T-helper 9 cell (primary cell): ENCODE measurements around the gene KRT83.

ENCODE experiments used
- DNase-seq: peaks from one replicate; pipeline ENCODE4 v3.0.0-alpha.2; 2020
- total RNA-seq, 2 donors: gene quantifications; one replicate each; lab custom pipeline; 2026; lab: John Stamatoyannopoulos, UW

KRT83 gene
- 0 reads per million in 2 donors for total RNA-seq

DNA sequence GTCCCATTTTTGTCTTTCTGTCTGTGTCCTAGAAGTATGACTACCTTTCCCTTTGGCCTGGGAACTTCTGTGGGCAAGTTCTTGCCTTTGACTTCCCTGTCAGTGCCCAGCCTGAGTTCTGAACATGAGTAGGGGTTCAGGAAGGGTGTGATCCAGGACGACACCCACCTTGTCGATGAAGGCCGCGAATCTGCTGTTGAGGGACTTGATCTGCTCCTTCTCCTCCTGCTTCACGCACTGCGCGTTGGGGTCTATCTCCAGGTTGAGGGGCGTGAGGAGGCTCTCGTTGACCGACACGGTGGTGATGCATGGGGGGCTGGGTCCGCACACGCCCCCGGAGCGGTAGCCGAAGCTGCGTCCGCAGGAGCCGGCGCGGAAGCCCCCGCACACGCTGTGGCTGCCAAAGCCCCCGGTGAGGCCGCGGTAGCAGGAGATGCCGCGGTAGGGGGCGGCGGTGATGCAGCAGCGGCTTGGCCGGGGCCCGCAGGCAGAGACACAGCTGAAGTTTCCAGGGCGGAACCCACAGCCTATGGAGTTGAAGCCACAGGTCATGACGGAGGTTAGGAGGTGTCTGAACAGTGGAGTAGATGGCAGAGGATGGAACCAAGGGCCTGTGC, at the start of gene KRT83:
TSS of gene KRT83 (minus strand) at position 615 of the 617 bp plus-strand sequence. CDS start at position 552, 63 bp downstream.
- no peak for DNase-seq

DNA sequence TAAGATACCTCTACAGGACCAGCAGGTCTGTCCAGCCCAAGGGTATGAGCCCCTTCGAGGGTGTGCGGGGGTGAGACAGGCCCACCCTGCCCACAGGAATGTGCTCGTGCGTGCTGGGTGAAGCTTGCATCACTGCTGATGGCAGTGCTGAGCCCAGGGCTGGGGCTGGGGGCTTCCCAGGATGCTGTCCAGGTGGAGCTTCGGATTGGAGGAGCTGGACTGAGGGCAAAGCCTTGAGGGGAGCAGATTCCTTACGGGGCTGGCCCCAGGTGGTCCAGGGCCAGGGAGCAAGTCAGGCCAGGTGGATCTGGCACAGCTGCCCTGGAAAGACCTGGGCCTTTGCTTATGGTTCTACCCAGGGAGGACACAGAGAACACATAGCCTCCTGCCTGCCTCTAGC, 48.6 kb upstream of the KRT83 start:
- no peak for DNase-seq

DNA sequence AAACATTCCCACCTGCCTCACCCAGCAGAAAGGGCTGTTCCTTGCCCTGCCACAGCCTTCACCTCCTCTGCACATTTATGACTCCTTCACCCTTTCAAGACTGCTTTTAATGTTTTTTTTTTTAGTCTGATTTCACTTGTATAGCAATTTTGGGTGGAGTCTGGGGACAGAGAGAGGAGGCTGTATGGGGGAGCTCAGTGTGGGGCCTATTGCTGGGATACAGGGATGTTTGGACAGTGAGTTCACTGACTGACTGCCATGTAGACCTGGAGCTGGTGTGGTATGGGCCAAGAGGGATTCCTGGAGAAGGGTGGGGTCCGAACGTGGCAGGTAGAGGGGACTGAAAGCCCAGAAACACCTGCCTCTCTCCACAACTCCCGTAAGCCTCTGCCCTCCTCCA, 48.0 kb upstream of the KRT83 start:
- no peak for DNase-seq

DNA sequence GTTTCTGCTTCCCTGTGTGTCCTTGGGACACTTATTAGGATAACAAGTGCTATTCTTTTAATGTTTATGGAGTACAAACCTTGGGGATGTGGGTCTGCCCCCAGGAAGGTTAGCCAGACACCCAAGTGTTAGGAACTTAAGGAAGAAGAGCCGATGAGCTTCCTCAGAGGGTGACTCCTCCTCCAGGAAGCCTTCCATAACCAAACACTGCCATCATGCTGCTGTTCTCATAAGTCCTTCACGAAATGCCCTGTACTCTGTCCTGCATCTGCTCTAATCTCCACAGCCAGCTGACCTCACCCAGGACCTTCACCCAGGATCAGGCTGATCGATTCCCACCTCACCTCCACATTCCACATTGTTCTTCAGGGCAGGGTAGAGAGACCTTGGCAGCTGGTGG, 47.3 kb upstream of the KRT83 start:
- DNase-seq = no peak

DNA sequence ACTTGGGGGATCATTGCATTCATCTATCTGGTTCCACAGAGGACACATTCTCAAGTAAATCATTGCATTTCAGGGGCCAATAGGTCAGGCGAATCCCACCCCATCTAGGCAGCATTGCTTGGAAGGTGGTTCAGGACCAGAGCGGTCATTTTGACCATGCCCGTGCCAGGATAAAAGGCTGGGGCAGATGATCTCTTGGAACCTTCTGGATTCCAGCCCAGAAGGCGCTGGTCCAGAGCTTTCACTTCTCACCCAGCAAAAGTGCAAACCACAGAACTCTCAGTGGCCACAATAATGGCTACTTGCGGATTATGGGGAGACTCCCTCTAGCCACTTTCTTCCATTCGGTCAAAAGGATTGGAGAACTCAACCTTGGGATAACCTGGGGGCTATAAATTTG, 46.7 kb upstream of the KRT83 start:
- DNase-seq = no peak

DNA sequence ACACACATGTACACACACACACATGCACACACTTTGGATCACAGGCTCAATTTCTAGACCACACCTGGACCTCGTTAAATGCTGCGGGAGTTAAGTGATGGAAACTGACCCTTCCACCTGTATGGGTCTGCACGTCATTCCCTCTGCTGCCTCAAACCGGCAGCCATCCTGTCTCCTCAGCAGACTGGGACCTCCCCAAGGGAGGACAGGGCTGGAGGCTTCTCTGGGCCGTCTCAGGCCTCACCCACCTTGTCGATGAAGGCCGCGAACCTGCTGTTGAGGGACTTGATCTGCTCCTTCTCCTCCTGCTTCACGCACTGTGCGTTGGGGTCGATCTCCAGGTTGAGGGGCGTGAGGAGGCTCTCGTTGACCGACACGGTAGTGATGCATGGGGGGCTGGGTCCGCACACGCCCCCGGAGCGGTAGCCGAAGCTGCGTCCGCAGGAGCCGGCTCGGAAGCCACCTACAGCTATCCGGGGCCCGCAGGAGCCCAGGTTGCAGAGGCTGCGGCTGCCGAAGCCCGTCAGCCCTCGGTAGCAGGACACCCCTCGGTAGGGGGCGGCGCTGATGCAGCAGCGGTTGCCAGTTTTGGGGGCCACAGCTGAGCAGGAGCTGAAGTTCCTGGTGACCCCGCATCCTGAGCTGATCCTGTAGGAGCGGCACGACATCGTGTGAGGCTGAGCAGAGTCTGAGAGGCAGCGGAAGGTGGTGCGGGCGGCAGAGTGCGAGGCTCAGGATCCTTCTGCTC, 45.7 kb upstream of the KRT83 start, which contains the start of gene KRT85:
TSS of gene KRT85 (minus strand) at position 744 of the 748 bp plus-strand sequence. CDS start at position 668, 76 bp downstream.
- DNase-seq = no peak

DNA sequence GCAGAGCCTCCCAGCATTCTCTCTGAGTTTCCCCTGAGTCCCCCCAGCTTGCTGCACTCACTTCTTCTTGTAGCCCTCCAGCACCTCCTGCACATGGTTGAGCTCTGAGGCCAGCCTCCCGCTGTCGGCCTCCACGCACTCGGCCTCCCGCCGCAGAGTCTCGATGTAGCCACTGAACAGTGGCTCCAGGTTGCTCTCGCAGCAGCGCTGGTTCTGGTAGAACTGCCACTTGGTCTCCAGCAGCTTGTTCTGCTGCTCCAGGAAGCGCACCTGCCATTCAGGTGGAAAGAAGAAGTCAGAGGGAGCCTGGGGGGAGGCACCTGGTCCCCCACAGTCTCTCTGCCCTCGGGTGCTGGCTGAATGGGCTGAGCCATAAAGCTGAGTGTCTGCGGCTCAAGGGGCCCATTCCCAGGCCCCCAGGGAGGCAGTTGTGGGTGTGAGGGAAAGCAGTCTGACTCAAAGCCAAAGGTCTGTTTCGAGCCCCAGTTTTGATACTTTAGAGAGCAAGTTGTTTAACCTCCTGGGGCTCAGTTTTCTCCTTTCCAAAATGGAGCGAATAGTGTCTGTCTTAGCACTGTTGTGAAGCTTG, 43.8 kb upstream of the KRT83 start:
- DNase-seq = no peak

DNA sequence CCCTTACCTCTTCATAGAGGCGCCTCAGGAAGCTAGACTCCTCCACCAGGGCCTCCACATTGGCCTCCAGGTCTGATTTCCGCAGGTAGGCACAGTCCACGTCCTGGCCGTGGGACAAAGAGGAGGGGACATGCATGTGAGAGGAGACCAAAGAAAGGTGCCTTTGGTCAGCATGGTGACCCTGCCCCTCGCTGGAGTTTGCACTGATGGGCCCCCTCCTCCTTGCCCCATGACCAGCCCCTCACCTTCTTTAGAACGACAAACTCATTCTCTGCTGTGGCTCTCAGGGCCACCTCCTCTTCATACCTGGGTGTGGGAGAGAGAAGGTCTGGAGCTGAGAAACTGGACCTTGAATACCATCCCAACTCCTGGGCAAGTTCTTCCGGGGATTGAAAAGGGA, 42.9 kb upstream of the KRT83 start:
- DNase-seq = no peak

DNA sequence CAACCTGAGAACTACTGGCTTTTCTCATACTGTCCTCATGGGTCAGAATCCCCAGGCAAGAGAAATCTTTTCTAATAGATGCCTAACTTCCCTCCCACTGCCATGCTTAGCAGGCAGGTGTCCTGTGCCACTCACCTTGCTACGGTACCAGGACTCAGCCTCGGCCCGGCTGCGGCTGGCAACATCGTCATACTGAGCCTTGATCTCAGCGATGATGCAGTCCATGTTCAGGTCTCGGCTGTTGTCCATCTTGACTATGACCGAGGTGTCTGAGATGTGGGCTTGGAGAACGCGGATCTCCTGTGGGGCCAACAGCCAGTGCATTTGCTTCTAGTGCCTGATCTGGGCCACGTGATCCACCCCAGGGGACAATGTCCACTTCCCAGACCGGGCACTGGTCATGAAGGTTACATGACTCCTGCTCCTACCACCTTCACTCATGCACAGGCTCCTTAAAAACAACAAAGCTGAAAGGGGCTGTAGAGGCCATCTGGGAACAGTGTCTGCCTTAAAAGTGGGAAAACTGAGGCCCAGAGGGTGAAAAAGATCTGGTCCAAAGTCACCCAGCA, 42.0 kb upstream of the KRT83 start:
- no peak for DNase-seq

DNA sequence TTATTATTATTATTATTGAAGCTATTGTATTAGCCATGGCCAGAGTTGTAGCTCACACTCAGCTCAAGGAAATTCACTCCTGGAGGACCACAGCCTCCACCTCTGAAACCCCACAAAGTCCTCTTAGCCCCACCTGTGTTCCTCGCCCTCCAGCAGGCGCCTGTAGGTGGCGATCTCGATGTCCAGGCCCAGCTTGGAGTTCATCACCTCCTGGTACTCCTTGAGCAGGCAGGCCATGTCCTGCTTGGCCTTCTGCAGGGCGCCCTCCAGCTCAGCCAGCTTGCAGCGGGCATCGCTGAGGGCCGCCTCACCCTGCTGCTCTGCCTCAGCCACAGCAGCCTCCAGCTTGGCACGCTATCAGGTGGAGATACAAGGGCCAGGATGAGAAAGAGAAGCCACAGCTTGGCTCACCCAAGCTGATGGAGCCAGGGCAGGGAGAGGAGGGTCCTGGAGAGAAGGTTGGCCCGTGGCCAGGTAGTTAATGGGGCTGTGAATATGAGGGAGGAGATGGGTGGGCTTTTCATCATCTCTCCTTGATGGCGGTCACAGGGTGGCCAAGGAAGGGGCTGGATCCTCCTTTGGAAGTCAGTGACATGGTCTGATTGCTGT, 41.0 kb upstream of the KRT83 start:
- DNase-seq = no peak

DNA sequence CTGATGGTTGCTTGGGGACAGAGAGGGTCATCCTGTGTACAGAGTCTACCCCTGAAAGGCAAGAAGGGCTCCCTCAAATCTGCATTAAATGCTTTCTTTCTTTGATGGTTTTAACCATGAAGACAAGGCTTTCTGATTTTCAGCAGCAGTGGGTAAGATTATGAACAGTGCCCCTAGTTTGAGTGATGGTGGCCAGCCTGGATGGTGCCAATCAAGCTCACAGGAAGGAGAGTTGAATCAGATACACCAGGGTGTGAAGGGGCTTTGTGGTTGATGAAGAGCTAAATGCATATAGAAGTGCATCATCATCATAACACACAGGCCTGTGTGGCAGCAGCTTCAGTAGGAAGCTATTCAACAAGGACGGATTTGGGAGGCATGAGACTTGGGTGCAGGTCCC, 40.4 kb upstream of the KRT83 start:
- no peak for DNase-seq

DNA sequence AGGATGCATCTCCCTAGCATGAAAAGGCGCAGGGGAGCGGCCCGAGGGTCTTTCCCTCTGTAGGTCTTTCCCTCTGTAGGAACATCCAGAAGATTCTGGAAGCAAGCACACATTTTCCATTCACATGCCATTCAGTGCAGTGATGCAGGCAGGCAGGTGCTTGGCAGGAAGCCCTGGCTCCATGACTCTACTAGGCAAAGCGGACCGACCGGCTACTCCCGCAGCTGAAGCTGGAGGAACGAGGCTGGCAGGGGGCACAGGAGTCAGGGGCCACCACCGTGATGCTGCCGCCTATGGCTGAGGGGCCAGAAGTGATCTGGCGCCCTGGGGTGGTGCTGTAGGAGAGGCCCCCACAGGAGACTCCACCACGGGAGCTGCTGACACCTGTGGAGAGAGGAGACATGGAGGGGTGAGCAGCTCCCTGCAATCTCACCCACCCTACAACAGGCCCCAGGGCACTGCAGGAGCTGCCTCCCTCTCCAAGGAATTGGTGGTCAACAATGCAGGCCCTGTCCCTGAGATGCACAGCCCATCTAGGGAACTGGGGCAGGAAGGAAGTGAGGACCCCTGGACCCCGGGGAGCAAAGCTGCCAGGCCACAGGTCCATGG, 39.6 kb upstream of the KRT83 start:
- DNase-seq = no peak

DNA sequence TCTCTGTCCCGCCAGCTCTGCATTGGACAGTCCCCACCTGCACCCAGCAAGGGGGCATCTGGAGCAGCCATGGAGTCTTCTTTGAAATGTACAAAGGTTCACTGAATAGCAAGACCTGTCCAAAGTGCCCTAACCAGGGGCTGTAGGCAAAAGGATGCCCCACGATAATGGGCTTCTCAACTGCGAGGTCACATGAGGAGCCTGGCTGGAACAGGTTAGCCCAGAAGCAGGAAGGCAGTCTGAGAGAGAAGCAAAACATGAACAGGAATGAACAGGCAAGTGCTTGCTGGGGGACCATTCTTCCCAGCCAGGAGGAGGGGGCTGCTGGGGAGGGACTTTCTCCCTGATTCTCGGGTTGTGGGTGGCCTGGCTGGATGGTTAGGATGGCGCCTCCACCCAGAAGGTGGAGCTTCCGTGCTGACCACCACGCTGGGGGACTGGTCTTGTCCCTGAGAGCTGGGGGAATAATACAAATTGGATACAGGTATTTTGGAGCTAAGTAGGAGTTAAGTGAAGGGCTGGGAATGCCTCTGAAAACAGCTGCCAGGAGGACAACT, 39.0 kb upstream of the KRT83 start:
- no peak for DNase-seq

DNA sequence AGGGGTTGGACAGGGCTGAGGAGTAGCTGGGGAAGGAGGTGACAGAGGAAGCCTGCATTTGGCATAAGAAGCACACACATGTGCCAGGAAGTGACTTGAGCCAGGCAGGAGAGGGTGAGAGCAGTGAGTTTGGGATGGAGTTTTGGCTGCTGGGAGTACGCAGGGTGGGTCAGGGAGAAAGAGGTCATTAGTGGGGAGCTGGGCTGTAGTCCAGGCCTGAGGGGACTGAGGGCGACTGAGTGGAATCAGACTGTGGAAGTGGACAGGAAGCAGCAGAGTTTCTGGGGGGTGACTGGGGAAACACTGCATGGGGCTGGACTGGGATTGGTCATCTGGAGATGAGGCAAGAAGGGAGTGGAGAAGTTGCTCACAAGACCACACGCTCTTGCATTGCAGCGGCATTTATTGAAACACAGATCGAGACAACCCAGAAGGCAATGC, 38.4 kb upstream of the KRT83 start:
- no peak for DNase-seq

DNA sequence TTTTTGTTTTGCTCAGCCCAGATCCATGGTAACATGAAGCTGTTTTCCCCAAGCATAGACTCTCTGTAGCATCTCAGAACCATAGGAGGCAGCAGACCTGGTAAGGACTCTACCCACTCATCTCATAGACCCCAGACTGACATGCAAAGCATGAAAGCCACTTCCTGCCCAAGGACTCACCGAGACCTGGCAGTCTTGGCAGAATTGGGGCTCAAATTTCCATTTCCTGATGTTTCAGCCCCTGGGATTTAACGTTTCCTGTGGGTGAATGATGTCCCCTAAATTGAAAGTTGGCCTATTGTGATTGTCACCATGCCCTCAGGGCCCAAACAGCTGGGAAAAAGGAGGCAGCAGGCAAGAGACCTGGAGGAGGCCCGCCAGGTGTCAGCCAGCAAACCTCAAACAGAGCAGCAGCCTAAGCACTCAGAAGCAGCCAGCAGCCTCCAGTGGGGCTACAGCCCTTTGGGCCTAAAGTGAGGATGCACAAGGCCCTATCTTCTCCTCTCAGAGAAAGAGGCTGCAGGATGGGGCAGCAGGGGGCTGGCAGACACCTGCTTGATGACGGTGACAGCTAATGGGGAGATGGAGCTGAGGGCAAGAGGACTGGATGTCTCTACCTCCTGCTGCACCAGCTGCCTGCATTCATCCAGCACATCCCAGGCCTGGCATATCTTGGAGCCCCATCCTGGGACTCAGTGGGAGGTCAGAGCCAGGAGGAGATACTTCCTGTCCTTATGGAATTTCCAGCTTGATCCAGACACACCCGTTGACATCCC, 37.6 kb upstream of the KRT83 start:
- DNase-seq = no peak

DNA sequence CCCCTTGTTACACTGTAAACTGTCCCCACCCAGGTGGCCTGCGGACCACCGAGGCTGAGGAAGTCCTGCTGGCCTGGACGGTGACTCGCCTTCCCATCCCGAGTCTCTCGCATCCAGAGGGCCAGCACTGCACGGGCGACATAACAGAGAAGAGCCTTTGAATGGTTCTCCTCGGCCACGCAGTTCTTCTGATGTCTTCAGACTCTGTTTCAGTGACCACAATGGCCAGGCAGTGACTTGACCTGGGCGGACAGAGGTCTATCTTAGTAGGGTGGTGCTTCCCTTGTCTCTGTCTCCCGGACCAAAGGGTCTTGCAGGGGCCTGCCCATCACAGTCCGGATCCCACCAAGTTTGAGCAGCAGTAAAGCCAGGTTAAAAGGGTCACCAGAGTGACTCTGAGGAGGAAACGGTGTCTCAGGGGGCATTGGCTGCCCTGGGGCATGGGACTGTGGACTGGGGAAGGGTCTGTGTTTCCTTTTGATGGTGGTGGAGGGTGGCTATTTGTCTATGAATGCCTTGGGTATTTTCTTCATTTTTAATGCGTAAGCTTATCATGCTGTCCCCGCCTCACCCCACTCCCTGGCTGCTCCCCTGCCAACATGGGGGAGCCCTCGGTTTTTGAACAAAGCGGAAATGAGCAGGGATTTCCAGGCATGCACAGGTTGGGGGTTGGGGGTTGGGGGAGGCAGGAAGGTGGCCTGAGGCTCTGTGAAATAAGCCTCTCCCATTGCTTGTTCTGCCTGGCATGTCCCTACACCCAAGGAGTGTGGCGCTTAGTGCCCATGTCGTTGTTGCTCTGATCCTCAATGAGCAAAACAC, 35.8 kb upstream of the KRT83 start:
- no peak for DNase-seq

DNA sequence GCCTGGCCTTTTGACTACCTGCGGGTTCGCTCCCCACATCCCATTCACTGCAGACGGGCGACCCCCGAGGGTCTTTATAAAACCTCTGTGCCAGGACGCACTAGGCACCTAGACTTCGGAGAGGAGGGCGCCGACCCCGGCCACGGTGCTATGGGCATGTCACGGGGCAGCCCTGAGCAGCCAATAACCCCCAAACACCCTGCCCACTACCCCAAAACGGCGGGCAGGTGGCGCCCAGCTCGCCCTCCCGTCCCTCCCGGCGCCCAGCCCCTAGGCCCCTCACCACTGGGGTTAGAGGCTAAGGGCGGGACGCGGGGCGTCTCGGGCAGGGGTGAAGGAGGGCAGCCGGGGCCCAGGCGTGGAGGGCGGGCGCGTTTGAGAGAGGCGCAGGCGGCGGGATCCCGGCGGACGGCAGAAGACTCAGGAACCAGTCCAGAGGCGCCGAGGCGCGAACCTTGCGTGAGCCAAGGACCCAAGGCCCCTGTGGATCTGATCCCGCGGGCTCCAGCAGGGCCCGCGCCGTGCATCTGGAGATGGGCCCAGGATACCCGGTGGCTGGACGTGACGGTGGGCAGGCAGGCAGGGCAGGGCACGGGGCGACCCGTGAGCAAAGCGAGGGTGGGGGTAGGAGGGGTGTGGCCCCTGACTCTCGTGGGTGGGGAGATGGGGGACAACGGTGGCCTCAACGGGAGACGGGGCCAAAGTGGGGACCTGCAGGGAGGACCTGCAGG, 35.0 kb upstream of the KRT83 start:
- DNase-seq = no peak

DNA sequence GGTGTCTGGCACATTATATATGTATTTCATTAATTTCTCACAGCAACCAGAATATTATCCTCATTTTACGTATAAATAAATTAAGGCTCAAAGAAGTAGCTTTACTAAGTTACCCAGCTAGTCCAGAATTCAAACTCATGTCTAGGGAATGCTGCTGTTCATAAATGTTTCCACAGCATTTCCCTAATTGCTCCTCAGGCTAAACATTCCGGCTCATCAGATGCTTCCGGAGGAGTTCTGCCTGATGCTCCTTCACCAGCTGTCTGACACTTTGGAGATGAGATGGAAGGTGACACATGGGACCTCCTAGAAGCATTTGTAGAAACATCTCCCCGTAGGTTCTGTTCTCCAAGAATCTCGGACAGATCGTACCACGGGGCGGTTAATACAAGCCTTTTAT, 34.0 kb upstream of the KRT83 start:
- no peak for DNase-seq

DNA sequence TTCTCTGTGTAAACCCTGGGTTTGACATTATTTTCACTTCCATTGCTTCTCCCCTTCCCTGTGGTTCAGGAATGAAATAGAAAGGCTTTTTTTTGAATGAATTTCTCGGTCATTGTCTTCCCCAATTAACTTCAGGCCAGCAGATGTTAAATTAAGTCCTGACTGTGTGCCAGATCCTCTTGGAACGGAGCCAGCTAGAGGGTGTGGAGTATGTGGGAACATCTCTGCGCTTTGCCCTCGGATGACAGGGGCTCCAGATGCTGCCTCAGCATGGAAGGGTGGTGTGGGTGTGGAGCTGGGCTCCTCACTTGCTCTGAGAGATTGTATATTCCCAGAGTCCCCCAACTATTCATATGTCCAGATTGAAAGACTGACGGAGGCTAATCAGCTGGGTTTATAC, 33.0 kb upstream of the KRT83 start:
- no peak for DNase-seq

DNA sequence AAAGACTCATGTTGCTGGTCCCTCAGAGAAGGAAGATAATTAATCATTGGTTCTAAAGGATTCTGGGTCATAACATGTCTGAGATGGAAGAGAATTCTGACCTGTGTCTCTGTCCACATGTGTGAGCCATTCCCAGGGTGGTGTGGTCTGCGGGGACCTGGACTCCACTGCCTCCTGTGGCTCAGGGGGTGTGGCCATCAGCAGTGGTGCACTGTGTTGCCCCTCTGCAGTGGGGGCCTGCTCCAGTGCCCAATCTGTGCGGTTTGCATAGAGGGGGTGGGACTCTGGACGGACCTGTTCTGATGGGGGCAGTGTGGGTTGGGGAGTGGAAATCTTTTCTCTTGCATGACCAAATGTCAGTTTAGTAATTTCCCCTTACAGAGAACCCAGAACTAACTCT, 32.6 kb upstream of the KRT83 start:
- no peak for DNase-seq
